SK-N-SH treated with all-trans-retinoic acid at 6 μM for 48 hours (cell line): ENCODE results near the gene BAG3.

Experiments used
- GLIS3 ChIP-seq: fragments of 250-450 bp; sonication (Bioruptor Pico); IDR thresholded peaks from 2 replicates; pipeline ENCODE4 v1.5.0; 2020; ENCODE audit warnings: mild to moderate bottlenecking, moderate library complexity
- OSR1 ChIP-seq: fragments of 250-450 bp; sonication (Bioruptor Pico); IDR thresholded peaks from 2 replicates; pipeline ENCODE4 v1.8.0; 2022; ENCODE audit warnings: moderate library complexity, mild to moderate bottlenecking, inconsistent platforms
- ZC3H10 ChIP-seq: fragments of 250-450 bp; sonication (Bioruptor Pico); IDR thresholded peaks from 2 replicates; pipeline ENCODE4 v1.5.1; 2021; ENCODE audit warnings: mild to moderate bottlenecking, moderate library complexity
- ZFP30 ChIP-seq: fragments of 450-650 bp; formaldehyde crosslinking; IDR thresholded peaks from 2 replicates; pipeline ENCODE4 v1.5.0; 2022; ENCODE audit warnings: mild to moderate bottlenecking, moderate library complexity
- ZNF8 ChIP-seq: fragments of 450-650 bp; formaldehyde crosslinking; IDR thresholded peaks from 2 replicates; pipeline ENCODE4 v1.5.0; 2020; ENCODE audit warnings: mild to moderate bottlenecking, moderate library complexity
- TF ChIP-seq, protein P1 (sequence below): fragments of 250-450 bp; sonication (Bioruptor Pico); IDR thresholded peaks from 2 replicates; pipeline ENCODE4 v1.5.1; 2021; ENCODE audit warnings: mild to moderate bottlenecking, moderate library complexity

- TF ChIP-seq, protein P1, sequence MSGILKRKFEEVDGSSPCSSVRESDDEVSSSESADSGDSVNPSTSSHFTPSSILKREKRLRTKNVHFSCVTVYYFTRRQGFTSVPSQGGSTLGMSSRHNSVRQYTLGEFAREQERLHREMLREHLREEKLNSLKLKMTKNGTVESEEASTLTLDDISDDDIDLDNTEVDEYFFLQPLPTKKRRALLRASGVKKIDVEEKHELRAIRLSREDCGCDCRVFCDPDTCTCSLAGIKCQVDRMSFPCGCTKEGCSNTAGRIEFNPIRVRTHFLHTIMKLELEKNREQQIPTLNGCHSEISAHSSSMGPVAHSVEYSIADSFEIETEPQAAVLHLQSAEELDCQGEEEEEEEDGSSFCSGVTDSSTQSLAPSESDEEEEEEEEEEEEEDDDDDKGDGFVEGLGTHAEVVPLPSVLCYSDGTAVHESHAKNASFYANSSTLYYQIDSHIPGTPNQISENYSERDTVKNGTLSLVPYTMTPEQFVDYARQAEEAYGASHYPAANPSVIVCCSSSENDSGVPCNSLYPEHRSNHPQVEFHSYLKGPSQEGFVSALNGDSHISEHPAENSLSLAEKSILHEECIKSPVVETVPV (CRISPR knock-in tag): no peak
- no peak for TF ChIP-seq GLIS3 (CRISPR knock-in tag)
- no peak for TF ChIP-seq OSR1 (CRISPR knock-in tag)
- no peak for TF ChIP-seq ZC3H10 (CRISPR knock-in tag)
- no peak for TF ChIP-seq ZNF8 (CRISPR knock-in tag)
- no peak for TF ChIP-seq ZFP30
Measured at GRCh38 chr10:119688033-119688508, 36.9 kb downstream of the BAG3 start.
